ENCODE results near the gene HHAT.

DNA sequence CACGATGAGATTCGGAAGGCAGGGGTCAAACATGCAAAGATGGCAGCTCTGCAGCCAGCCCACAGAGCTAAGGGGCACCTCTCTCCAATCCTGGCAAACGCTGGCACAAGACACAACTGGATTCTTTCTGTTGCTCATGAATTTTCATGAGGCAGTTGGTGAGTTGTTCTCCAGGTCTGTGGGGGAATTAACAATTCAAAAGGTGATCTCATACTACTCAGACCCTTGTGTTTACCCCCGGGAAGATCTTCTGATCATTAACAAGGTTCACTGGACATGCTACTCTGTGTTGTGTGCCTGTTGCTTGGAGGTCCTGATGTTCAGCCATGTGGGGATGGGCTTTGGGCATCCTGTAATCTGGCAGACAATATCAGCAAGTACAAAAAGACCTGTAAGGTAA lies 128.9 kb downstream of the HHAT start:
- TF ChIP-seq, protein P1, sequence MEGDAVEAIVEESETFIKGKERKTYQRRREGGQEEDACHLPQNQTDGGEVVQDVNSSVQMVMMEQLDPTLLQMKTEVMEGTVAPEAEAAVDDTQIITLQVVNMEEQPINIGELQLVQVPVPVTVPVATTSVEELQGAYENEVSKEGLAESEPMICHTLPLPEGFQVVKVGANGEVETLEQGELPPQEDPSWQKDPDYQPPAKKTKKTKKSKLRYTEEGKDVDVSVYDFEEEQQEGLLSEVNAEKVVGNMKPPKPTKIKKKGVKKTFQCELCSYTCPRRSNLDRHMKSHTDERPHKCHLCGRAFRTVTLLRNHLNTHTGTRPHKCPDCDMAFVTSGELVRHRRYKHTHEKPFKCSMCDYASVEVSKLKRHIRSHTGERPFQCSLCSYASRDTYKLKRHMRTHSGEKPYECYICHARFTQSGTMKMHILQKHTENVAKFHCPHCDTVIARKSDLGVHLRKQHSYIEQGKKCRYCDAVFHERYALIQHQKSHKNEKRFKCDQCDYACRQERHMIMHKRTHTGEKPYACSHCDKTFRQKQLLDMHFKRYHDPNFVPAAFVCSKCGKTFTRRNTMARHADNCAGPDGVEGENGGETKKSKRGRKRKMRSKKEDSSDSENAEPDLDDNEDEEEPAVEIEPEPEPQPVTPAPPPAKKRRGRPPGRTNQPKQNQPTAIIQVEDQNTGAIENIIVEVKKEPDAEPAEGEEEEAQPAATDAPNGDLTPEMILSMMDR (IDR thresholded peaks at IDR 0.05; ENCODE audit: low read length), result no peak
- TF ChIP-seq EZH2 (IDR thresholded peaks at IDR 0.05; ENCODE audit: borderline replicate concordance, low read length), result no peak

All from OCI-LY1 (cell line).